HepG2 (cell line): ENCODE measurements around the gene POC1A. TPM values are rescaled to one million over a fixed set of nuclear protein-coding genes. Genes with fewer than 3 reads are reported as not detected.
A peak's percentile ranks its signal among the peaks of the same experiment; 100 is the strongest.

Experiments used
- BRCA1 ChIP-seq: sonication (generic); formaldehyde crosslinking; IDR thresholded peaks from 2 replicates; pipeline ENCODE4 v1.4.0; 2020; ENCODE audit warnings: missing genetic modification reagents
- E2F1 ChIP-seq: sonication (generic); formaldehyde crosslinking; IDR thresholded peaks from 2 replicates; pipeline ENCODE4 v1.5.0; 2020; ENCODE audit warnings: missing genetic modification reagents
- FOSL2 ChIP-seq: sonication (generic); formaldehyde crosslinking; IDR thresholded peaks from 2 replicates; pipeline ENCODE4 v1.4.0; 2020; ENCODE audit warnings: missing genetic modification reagents
- HNF4G ChIP-seq, 2 experiments: sonication (generic) in 1 of 2; formaldehyde crosslinking in 1 of 2; IDR thresholded peaks; 2 replicates each; pipeline versions ENCODE4 v1.4.0 to v1.6.1; 2011 to 2020; ENCODE audit warnings: borderline replicate concordance in 2 of 2, low read depth in 2 of 2, mild to moderate bottlenecking in 2 of 2, low read length in 1 of 2, missing genetic modification reagents in 1 of 2, moderate library complexity in 1 of 2
- HOMEZ ChIP-seq: IDR thresholded peaks from 2 replicates; pipeline ENCODE4 v1.6.1; 2016; ENCODE audit warnings: low read depth
- MBD4 ChIP-seq: IDR thresholded peaks from 2 replicates; pipeline ENCODE4 v1.6.1; 2012; ENCODE audit warnings: low read length, inconsistent platforms, borderline replicate concordance
- MXD1 ChIP-seq: sonication (generic); formaldehyde crosslinking; IDR thresholded peaks from 2 replicates; pipeline ENCODE4 v1.4.0; 2020; ENCODE audit warnings: mild to moderate bottlenecking, missing genetic modification reagents
- SAP130 ChIP-seq: IDR thresholded peaks from 2 replicates; pipeline ENCODE4 v1.6.1; 2016; ENCODE audit warnings: low read depth
- SIX4 ChIP-seq: sonication (generic); formaldehyde crosslinking; IDR thresholded peaks from 2 replicates; pipeline ENCODE4 v1.4.0; 2020; ENCODE audit warnings: missing genetic modification reagents
- TFE3 ChIP-seq: IDR thresholded peaks from 2 replicates; pipeline ENCODE4 v1.6.1; 2016
- TMF1 ChIP-seq: sonication (generic); formaldehyde crosslinking; IDR thresholded peaks from 2 replicates; pipeline ENCODE4 v1.8.1; 2022; ENCODE audit warnings: low read depth, missing genetic modification reagents
- TSC22D2 ChIP-seq: sonication (generic); formaldehyde crosslinking; IDR thresholded peaks from 2 replicates; pipeline ENCODE4 v1.5.1; 2020; ENCODE audit warnings: missing genetic modification reagents, mild to moderate bottlenecking, borderline replicate concordance
- ZBTB39 ChIP-seq: sonication (generic); formaldehyde crosslinking; IDR thresholded peaks from 2 replicates; pipeline ENCODE4 v1.5.0; 2020; ENCODE audit warnings: missing genetic modification reagents
- ZNF138 ChIP-seq: sonication (generic); formaldehyde crosslinking; IDR thresholded peaks from 2 replicates; pipeline ENCODE4 v1.5.0; 2020; ENCODE audit warnings: mild to moderate bottlenecking, low read depth, missing genetic modification reagents
- ZNF331 ChIP-seq: sonication (generic); formaldehyde crosslinking; IDR thresholded peaks from 2 replicates; pipeline ENCODE4 v1.4.0; 2020; ENCODE audit warnings: missing genetic modification reagents
- ZNF577 ChIP-seq: sonication (generic); formaldehyde crosslinking; IDR thresholded peaks from 2 replicates; pipeline ENCODE4 v1.4.0; 2020; ENCODE audit warnings: mild to moderate bottlenecking, low read depth, missing genetic modification reagents, borderline replicate concordance
- ZNF605 ChIP-seq: sonication (generic); formaldehyde crosslinking; IDR thresholded peaks from 2 replicates; pipeline ENCODE4 v1.8.0; 2022; ENCODE audit warnings: mild to moderate bottlenecking, missing genetic modification reagents
- ZNF704 ChIP-seq: sonication (generic); formaldehyde crosslinking; IDR thresholded peaks from 2 replicates; pipeline ENCODE4 v1.8.1; 2023; ENCODE audit warnings: mild to moderate bottlenecking, inconsistent platforms, moderate library complexity, missing genetic modification reagents, borderline replicate concordance
- polyA plus RNA-seq, 8 experiments: library from polyadenylated mRNA; depleted of rRNA in 3 of 8; stranded (reverse) in 7 of 8; unstranded in 1 of 8; fragments of >200 nt; fragmentation: Illumina TruSeq in 4 of 8; extraction: Trizol in 4 of 8; gene quantifications; 2 replicates each; pipeline versions ENCODE4 v1.2.1 to v1.2.3, GENCODE V29; 2011 to 2016; ENCODE audit warnings: low read depth in 4 of 8, missing spikeins in 1 of 8, mixed read lengths in 1 of 8; ENCODE audit not compliant: insufficient read depth in 1 of 8
- total RNA-seq, 5 experiments: library from RNA; depleted of rRNA; stranded (reverse); fragments of >200 nt; fragmentation: Illumina TruSeq; extraction: Trizol; gene quantifications; 2 replicates each; pipeline ENCODE4 v1.2.3, GENCODE V29; 2016; ENCODE audit warnings: low read depth in 1 of 5

The POC1A gene
- total and polyA plus RNA-seq, 2 of the 13 experiments (the other 11 are each of a cell fraction or from before 2014, with no cell fraction given), result 14.6 to 20.0 TPM

GRCh38 chr3:52080830-52081719 lies 73.1 kb downstream of the POC1A start (continued):
- peak; percentile 68 for TF ChIP-seq HNF4G (IDR thresholded peaks at IDR 0.05; ENCODE audit: borderline replicate concordance, low read depth, low read length)
- TF ChIP-seq HNF4G (CRISPR knock-in tag; IDR thresholded peaks at IDR 0.05; ENCODE audit: borderline replicate concordance, low read depth), result peak; percentile 73; the same call in 1 of the 2 replicates
- TF ChIP-seq SAP130 (CRISPR knock-in tag), result peak; percentile 75
- peak; percentile 49 for TF ChIP-seq ZNF331 (CRISPR knock-in tag)
- no peak for TF ChIP-seq HOMEZ
- 0 out of 2 replicates have a peak, but pooled peaks have one; percentile 33 for TF ChIP-seq TSC22D2 (CRISPR knock-in tag)
- 0 out of 2 replicates have a peak, but pooled peaks have one; percentile 51 for TF ChIP-seq TMF1
- no peak for TF ChIP-seq BRCA1 (CRISPR knock-in tag)
- TF ChIP-seq E2F1 (CRISPR knock-in tag), result no peak
- no peak for TF ChIP-seq SIX4
- TF ChIP-seq ZNF605 (CRISPR knock-in tag), result peak; percentile 60; the same call in 1 of the 2 replicates
- no peak for TF ChIP-seq ZNF577 (CRISPR knock-in tag)
- TF ChIP-seq FOSL2 (CRISPR knock-in tag), result 0 out of 2 replicates have a peak, but pooled peaks have one; percentile 13
- no peak for TF ChIP-seq TFE3
- TF ChIP-seq ZNF138 (CRISPR knock-in tag), result no peak
- TF ChIP-seq MBD4, result no peak
- no peak for TF ChIP-seq MXD1
- no peak for TF ChIP-seq ZNF704
- TF ChIP-seq ZBTB39 (CRISPR knock-in tag), result 0 out of 2 replicates have a peak, but pooled peaks have one; percentile 21
